ENCODE data around the gene DDIT4L.

DNA sequence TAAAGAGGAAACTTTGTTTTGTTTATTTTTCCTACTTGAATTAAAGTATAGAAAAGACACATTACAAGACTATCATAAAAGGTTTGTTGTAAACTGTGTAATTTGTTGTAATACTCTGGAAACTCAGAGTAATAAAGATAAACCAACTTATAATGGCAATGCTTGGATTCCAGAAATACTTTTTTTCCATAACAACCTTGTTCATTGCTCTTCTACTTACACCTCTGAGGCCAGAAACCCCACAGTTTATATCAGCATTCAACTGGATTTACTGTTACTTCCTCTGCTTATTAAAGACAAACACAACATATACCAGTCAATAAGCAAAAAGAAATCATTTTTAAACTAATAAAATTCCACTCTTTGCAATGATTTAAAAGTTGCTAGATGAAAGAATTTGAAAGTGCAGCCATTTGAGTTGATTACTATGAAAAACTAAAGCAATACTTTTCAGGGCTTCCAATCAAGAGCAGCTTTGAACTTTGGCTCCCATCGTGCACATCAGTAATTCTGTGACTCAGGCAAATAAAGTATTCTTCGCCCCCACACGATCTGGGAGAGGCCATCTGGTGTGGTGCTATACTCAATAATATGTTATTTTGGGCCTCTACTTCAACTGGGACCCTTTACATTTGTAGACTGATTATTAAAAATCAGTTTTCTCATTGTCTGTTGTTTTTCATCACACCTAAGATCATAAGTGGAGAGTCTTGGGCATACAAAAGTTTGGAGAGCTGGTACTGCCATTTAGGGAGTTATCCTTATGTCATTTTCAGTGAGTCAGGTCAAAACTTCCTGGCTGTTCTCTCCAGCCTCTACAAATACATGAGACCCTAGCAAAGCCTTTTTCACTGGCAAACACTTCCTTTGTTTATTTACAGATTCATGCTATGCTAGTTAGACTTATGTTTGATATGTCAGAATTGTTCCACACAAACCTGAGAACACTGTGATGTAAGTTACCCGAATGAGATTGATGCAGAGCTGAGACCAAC, 20.5 kb downstream of the DDIT4L start:
- no peak for TF ChIP-seq MYC (IDR thresholded peaks at IDR 0.05; ENCODE audit: insufficient read depth, insufficient read length, insufficient replicate concordance, low read length, severe bottlenecking)
- no peak for TF ChIP-seq BRCA1 (IDR thresholded peaks at IDR 0.05; ENCODE audit: low read depth, low read length)
- no peak for TF ChIP-seq POLR2A (IDR thresholded peaks at IDR 0.05; ENCODE audit: low read depth, low read length)
- no peak for TF ChIP-seq POLR2AphosphoS5 (IDR thresholded peaks at IDR 0.05; ENCODE audit: low read length)
- TF ChIP-seq, protein P1, sequence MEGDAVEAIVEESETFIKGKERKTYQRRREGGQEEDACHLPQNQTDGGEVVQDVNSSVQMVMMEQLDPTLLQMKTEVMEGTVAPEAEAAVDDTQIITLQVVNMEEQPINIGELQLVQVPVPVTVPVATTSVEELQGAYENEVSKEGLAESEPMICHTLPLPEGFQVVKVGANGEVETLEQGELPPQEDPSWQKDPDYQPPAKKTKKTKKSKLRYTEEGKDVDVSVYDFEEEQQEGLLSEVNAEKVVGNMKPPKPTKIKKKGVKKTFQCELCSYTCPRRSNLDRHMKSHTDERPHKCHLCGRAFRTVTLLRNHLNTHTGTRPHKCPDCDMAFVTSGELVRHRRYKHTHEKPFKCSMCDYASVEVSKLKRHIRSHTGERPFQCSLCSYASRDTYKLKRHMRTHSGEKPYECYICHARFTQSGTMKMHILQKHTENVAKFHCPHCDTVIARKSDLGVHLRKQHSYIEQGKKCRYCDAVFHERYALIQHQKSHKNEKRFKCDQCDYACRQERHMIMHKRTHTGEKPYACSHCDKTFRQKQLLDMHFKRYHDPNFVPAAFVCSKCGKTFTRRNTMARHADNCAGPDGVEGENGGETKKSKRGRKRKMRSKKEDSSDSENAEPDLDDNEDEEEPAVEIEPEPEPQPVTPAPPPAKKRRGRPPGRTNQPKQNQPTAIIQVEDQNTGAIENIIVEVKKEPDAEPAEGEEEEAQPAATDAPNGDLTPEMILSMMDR (IDR thresholded peaks at IDR 0.05 in 2 of 3, conservative IDR thresholded peaks at IDR 0.05 in 1 of 3; ENCODE audit: control insufficient read depth in 2 of 3, extremely low read depth in 1 of 3, insufficient read depth in 1 of 3, low read depth in 3 of 3, low read length in 3 of 3), result no peak
- TF ChIP-seq CEBPB (IDR thresholded peaks at IDR 0.05; ENCODE audit: borderline replicate concordance in 1 of 2, low read depth in 2 of 2, low read length in 2 of 2), result no peak
- TF ChIP-seq, protein P2, sequence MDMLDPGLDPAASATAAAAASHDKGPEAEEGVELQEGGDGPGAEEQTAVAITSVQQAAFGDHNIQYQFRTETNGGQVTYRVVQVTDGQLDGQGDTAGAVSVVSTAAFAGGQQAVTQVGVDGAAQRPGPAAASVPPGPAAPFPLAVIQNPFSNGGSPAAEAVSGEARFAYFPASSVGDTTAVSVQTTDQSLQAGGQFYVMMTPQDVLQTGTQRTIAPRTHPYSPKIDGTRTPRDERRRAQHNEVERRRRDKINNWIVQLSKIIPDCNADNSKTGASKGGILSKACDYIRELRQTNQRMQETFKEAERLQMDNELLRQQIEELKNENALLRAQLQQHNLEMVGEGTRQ (IDR thresholded peaks at IDR 0.05; ENCODE audit: borderline replicate concordance, low read depth, low read length), result no peak
- TF ChIP-seq, protein P3, sequence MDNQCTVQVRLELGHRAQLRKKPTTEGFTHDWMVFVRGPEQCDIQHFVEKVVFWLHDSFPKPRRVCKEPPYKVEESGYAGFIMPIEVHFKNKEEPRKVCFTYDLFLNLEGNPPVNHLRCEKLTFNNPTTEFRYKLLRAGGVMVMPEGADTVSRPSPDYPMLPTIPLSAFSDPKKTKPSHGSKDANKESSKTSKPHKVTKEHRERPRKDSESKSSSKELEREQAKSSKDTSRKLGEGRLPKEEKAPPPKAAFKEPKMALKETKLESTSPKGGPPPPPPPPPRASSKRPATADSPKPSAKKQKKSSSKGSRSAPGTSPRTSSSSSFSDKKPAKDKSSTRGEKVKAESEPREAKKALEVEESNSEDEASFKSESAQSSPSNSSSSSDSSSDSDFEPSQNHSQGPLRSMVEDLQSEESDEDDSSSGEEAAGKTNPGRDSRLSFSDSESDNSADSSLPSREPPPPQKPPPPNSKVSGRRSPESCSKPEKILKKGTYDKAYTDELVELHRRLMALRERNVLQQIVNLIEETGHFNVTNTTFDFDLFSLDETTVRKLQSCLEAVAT (IDR thresholded peaks at IDR 0.05), result no peak
- TF ChIP-seq NRF1 (conservative IDR thresholded peaks at IDR 0.05; ENCODE audit: low read depth, low read length), result no peak
- TF ChIP-seq HCFC1 (IDR thresholded peaks at IDR 0.05; ENCODE audit: low read length), result no peak
- no peak for TF ChIP-seq EP300 (IDR thresholded peaks at IDR 0.05; ENCODE audit: borderline replicate concordance in 1 of 2, control insufficient read depth in 1 of 2, low read depth in 2 of 2, low read length in 2 of 2)
